HUES6 (cell line): ENCODE measurements around the gene FBXO42.

Source experiments
- H3K27ac ChIP-seq: 2 replicates; pipeline ENCODE4 v1.7.0; 2013; ENCODE audit warnings: low read depth, mild to moderate bottlenecking, low read length, inconsistent platforms
- H3K27me3 ChIP-seq: 2 replicates; pipeline ENCODE4 v1.6.1; 2013; ENCODE audit warnings: low read length; ENCODE audit not compliant: control insufficient read depth, insufficient read depth
- H3K36me3 ChIP-seq: 2 replicates; pipeline ENCODE4 v1.6.1; 2013; ENCODE audit warnings: low read length; ENCODE audit not compliant: control insufficient read depth, insufficient read depth
- H3K4me1 ChIP-seq: 2 replicates; pipeline ENCODE4 v1.6.1; 2013; ENCODE audit warnings: low read length; ENCODE audit not compliant: control insufficient read depth, insufficient read depth
- H3K4me3 ChIP-seq: 2 replicates; pipeline ENCODE4 v1.5.1; 2013; ENCODE audit warnings: low read depth, low read length
- H3K9ac ChIP-seq: one replicate; pipeline ENCODE4 v1.6.1; 2013; ENCODE audit warnings: mild to moderate bottlenecking, low read length
- H3K9me3 ChIP-seq: 2 replicates; pipeline ENCODE4 v1.6.1; 2013; ENCODE audit warnings: low read depth, low read length; ENCODE audit not compliant: control insufficient read depth, insufficient read depth

The FBXO42 gene

DNA sequence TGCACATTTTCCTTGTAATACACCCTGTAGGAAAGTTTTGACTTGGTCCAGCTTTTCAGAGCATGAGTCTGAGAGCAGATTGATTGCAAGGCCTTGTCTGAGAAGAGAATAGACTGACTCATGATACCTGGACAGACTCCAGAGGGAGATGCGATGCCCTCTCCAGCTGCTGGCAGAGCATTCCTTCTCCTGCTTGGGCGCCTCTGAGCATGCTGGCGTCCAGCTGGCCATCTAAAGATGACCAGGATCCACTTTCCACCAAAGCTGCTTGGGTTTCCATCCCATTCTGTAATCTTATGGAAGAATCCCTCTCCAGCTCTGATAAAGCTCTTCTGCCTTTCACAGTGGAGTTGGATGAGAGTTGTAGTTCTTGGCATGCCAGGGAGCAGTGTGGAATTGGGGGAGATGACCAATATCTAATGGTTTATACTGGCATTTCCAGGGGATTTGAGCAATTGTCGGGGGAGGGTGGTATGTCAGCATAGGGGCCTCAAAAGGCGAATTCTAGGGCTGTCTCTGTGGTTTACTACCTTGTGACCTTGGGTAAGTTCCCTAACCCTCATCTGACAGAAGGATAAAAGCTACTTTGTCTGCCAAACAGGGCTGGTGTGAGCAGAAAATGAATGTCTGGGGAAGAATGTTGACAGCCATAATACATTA is 34.3 kb upstream of the FBXO42 start:
- Histone ChIP-seq H3K4me1 (peaks cover 30% of the 10 kb centered on the region), H3K9me3 (no peaks in the 10 kb centered on the region), H3K36me3 (no peaks in the 10 kb centered on the region), H3K27ac (no peak overlapping the region), H3K27me3 (no peaks in the 10 kb centered on the region), H3K4me3 (no peak overlapping the region), H3K9ac (no peak overlapping the region)

DNA sequence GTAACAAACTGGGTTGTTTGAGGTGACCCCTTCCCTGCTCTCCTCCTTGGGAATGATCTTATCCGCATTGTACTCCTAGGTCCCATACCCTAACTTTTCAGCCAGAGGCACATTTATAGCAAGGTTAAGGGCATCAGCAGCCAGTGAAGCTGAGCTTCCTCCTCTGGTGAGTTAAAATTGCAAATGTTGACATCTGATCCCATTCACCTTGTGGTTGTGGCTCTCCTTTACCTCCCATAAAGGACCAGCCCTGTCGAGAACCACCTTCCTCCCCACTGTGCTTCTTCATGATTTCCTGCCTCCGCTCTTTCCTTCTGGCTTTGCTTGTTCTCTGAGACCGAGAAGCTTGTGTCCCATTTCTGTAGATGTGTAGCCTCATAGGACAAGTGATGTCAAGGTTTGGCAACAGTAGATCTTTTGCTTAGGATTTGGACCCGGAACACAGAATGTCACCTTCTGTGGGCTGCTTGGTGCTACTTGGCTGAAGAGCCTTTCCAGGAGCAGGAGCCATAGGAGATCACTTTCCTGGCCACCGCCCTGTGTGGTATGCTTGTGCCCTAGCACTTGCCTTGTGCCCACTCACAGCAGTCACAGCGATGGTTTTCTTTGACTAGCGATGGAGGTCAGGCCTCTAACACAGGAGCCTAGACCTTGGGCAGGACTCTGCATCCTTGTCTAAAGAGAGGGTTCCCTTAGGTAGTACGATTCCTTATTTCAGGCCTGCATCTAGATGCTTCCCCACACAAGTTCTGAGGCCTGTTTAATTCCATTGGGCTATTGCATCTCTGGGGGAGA is 33.6 kb upstream of the FBXO42 start:
- Histone ChIP-seq H3K4me1 (peaks cover 27% of the 10 kb centered on the region), H3K9ac (no peak overlapping the region), H3K27me3 (no peaks in the 10 kb centered on the region), H3K9me3 (no peaks in the 10 kb centered on the region), H3K4me3 (no peak overlapping the region), H3K36me3 (no peaks in the 10 kb centered on the region), H3K27ac (no peak overlapping the region)

DNA sequence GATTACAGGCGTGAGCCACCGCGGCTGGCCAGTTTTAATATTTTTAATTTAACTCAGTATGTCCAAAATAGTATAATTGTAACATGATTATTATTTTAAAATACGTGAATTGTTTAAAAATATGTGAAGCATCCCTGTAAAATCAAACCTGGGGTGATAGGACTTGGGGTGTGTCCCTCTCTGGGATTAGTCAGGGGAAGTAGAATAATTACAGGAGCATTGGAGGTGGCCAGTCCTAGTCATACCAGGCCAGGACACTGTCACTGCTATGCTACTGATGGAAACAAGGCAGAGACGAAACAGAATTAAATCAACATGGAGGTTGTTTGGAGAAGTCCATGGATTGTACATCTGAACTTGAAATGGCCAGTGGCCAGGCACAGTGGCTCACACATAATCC is 31.6 kb upstream of the FBXO42 start:
- no peak overlapping the region for H3K9ac ChIP-seq
- no peak overlapping the region for H3K4me3 ChIP-seq
- H3K4me1 ChIP-seq = peaks cover 27% of the 10 kb centered on the region
- H3K36me3 ChIP-seq = no peaks in the 10 kb centered on the region
- H3K27ac ChIP-seq = no peak overlapping the region
- no peaks in the 10 kb centered on the region for H3K27me3 ChIP-seq
- H3K9me3 ChIP-seq = no peaks in the 10 kb centered on the region

DNA sequence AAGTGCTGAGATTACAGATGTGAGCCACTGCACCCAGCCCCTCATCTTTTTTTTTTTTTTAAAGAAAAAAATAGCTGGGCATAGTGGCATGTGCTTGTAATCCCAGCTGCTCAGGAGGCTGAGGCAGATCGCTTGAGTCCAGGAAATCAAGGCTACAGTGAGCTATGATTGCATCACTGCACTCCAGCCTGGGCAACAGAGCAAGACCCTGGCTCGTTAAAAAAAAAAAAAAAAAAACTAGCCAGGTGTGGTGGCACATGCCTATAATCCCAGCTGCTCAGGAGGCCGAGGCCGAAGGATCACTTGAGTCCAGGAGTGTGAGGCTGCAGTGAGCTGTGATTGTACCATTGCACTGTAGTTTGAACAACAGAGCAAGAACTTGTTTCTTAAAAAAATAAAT is 28.6 kb upstream of the FBXO42 start:
- Histone ChIP-seq H3K27ac (no peak overlapping the region), H3K9me3 (no peaks in the 10 kb centered on the region), H3K4me3 (no peak overlapping the region), H3K27me3 (no peaks in the 10 kb centered on the region), H3K36me3 (peaks cover 4% of the 10 kb centered on the region), H3K9ac (no peak overlapping the region), H3K4me1 (peaks cover 24% of the 10 kb centered on the region)

DNA sequence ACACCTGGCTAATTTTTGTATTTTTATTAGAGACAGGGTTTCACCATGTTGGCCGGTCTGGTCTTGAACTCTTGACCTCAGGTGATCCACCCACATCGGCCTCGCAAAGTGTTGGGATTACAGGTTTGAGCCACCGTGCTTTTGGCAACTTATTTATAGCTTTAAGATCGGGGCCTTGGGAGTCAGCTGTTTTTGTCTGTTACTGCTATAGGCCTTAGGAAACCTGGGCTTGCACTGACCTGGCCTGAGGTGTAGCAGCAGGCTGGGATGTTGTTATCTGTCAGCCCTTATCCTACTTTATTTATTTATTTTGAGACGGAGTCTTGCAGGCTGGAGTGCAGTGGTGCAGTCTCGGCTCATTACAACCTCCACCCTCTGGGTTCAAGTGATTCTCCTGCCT is 26.2 kb upstream of the FBXO42 start:
- H3K36me3 ChIP-seq = peaks cover 4% of the 10 kb centered on the region

DNA sequence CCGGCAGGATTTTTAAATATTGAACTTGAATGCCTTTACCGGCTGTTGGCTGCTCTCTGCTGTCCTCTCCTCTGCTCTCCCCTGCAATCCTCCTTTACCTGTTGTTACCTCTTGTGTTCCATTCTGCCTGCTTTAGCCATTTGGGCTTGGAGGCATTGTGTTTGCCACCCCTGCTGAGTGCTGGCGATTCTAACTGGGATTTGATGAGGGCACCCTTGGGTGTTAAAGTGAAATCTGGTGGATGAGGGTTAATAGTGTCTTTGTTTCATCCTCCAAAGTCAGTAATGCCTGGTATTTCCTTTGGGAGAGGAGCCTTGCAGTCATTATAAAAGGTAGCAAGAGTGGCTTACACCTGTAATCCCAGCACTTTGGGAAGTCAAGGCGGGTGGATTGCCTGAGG is 24.7 kb upstream of the FBXO42 start:
- Histone ChIP-seq H3K27ac (no peak overlapping the region), H3K4me3 (no peak overlapping the region), H3K27me3 (no peaks in the 10 kb centered on the region), H3K9me3 (no peaks in the 10 kb centered on the region), H3K9ac (no peak overlapping the region), H3K36me3 (peaks cover 4% of the 10 kb centered on the region), H3K4me1 (peaks cover 24% of the 10 kb centered on the region)

More for the DNA sequence above, 26.2 kb upstream of the FBXO42 start:
- Histone ChIP-seq H3K27ac (no peak overlapping the region), H3K4me1 (peaks cover 24% of the 10 kb centered on the region), H3K27me3 (no peaks in the 10 kb centered on the region), H3K9me3 (no peaks in the 10 kb centered on the region), H3K4me3 (no peak overlapping the region), H3K9ac (no peak overlapping the region)

DNA sequence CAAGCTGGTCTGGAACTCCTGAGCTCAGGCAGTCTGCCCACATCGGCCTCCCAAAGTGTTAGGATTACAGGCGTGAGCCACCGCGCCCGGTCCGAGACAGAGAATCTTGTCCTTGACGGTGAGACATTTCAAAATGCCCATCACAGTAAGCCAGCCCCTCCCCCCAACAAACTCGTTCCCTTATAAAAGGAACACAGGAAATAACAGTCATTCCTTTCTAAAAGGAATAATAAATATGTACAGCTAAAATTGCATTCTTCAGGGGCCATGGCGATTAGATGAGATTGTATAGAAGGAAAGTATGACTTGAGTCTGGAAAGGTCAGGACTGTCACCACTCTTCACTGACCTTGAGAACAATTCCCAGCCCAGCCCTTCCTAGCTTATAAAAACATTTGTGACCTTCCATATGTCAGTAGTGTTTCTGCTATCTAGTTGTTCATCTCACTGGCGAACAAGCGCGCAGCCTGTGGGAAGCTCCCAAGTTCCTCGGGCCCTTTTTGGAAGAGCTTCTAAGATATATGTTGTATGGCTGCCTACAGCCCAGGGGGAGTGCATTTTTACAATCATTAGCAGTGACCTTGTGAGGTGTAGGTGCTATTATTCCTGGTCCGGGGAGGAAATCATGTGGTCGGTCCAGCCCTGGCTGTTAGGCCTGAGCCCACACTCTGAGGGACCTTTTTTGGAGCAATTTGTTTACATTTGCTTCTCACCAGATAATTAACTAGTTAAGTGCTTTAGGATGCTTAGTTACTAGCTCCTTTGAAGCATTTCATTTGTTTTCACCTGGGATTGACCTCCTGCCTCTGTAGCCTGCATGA is 23.5 kb upstream of the FBXO42 start:
- H3K9ac ChIP-seq = peak overlapping the region; percentile 3

DNA sequence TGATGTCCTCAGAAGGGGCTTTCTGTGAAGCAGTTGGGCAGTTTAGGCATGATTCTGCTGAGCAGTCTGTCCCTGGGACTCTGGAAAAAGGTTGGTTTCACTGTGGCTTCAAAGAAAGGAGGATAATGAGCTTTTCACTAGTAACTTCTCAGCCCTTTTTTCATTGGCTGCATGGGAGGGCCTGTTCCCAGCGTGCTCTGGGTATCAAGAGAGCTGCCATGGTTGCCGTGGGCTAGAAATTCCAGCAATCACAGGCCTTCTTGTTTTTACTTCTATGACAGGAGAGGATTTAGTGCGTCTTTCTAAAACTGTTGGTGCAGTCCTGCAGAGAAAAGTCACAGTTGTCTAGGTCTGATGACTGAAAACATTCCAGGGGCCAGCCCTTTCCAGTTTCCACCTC is 22.0 kb upstream of the FBXO42 start:
- no peaks in the 10 kb centered on the region for H3K27me3 ChIP-seq
- H3K36me3 ChIP-seq = peaks cover 4% of the 10 kb centered on the region
- no peak overlapping the region for H3K27ac ChIP-seq

More for the DNA sequence above, 23.5 kb upstream of the FBXO42 start:
- Histone ChIP-seq H3K27me3 (no peaks in the 10 kb centered on the region), H3K36me3 (peaks cover 4% of the 10 kb centered on the region), H3K4me1 (peaks cover 24% of the 10 kb centered on the region), H3K9me3 (no peaks in the 10 kb centered on the region), H3K4me3 (no peak overlapping the region), H3K27ac (no peak overlapping the region)

DNA sequence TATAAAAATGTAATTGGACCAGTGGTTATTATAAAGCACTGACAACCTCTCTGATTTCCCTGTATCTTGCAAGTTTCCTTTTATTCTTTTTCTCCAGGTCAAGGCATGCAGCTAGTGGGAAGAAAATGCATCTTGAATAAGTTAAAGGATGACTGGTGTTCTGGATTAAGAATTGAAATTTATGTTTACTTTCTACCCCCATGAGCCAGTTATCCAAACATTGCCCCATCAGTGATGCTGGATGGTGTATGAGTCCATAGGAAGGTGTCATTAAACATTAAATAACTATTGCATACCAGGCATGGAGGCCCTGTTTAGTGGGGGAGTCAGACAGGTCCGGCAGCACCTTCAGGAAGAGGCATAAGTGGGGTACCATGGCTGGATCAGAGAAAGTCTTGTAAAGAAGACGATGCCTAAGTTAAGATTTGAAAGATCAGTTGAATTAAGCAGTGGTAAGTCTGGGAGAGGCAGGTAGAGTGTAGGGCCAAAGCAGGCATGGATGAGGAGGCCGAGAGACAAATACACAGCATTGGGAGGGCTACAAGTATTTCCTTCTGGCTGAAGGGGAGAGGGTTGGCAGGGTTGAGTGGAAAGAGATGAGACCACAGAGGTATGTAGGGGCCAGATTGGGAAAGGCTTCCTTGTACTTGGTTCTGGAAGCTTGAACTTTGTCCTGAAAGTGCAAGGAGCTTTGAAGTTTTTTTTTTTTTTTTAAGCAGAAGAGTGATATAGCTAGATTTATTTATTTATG is 20.4 kb upstream of the FBXO42 start:
- Histone ChIP-seq H3K4me1 (peaks cover 35% of the 10 kb centered on the region), H3K4me3 (no peak overlapping the region), H3K27ac (no peak overlapping the region), H3K36me3 (peaks cover under 1% of the 10 kb centered on the region; the same call in 1 of the 2 replicates), H3K27me3 (no peaks in the 10 kb centered on the region), H3K9me3 (no peaks in the 10 kb centered on the region), H3K9ac (no peak overlapping the region)

More for the DNA sequence above, 22.0 kb upstream of the FBXO42 start:
- H3K4me3 ChIP-seq = no peak overlapping the region
- H3K9me3 ChIP-seq = no peaks in the 10 kb centered on the region
- peaks cover 25% of the 10 kb centered on the region for H3K4me1 ChIP-seq
- no peak overlapping the region for H3K9ac ChIP-seq

DNA sequence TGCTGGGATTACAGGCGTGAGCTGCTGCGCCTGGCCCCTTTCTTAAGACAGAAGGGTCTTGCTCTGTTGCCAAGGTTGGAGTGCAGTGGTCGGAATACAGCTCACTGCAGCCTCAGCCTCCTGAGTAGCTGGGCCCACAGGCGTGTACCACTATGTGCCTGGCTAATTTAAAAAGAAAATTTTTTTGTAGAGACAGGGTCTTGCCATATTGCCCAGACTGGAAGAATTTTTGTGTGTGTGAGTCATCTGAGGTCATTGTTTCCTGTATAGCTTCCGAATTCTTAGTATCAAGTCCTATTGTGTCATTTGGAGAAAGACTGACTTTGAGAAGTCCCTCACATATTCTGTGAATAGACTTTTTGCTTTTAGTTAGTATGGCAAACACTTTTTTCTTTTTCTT is 19.4 kb upstream of the FBXO42 start:
- no peaks in the 10 kb centered on the region for H3K9me3 ChIP-seq
- no peak overlapping the region for H3K9ac ChIP-seq
- H3K4me1 ChIP-seq = peaks cover 35% of the 10 kb centered on the region
- H3K36me3 ChIP-seq = no peaks in the 10 kb centered on the region
- H3K27me3 ChIP-seq = no peaks in the 10 kb centered on the region
- no peak overlapping the region for H3K27ac ChIP-seq
- H3K4me3 ChIP-seq = no peak overlapping the region
